Measurements from ENCODE around the gene HMX1. TPM values are rescaled to one million over a fixed set of nuclear protein-coding genes. Genes with fewer than 3 reads are reported as not detected.

The HMX1 gene
- not detected for total RNA-seq
- long read RNA-seq = 0 reads

GRCh38 chr4:8871417-8872401 is at the start of gene HMX1:
Gene HMX1, minus strand, starts transcription at chr4:8871839. Its CDS starts 225 bp downstream, at chr4:8871614.
- Histone ChIP-seq H3K9me3 (no peaks in the 10 kb centered on the region), H3K27ac (no peak within 1 kb of the TSS), H3K27me3 (peaks cover 7 to 17% of the 10 kb centered on the region in 2 donors), H3K4me3 (no peak within 1 kb of the TSS), H3K4me1 (no peaks in the 10 kb centered on the region), H3K36me3 (no peaks in the 10 kb centered on the region)
- intact Hi-C loops (cut with DNase I) = no loop called here
- TF ChIP-seq POLR2A (IDR thresholded peaks at IDR 0.05) (no peak), CTCF (IDR thresholded peaks at IDR 0.05) (no peak)
- DNase-seq = no peak
- WGBS (ENCODE audit: insufficient coverage, low coverage, low lambda C conversion rate, missing lambda C conversion rate) = 0% methylated on average over 3 of the region's 134 CpGs
- ATAC-seq = peak in 1 of 4 donors; percentile 48

- intact Hi-C loops (cut with DNase I) = no loop called here
- DNase-seq = peak in 1 of 3 donors; percentile 32
- Histone ChIP-seq H3K9me3 (no peaks in the 10 kb centered on the region), H3K27ac (no peak overlapping the region), H3K4me3 (no peak overlapping the region), H3K27me3 (no peaks in the 10 kb centered on the region), H3K36me3 (no peaks in the 10 kb centered on the region), H3K4me1 (no peaks in the 10 kb centered on the region)
- ATAC-seq = no peak
- TF ChIP-seq POLR2A (IDR thresholded peaks at IDR 0.05) (no peak), CTCF (IDR thresholded peaks at IDR 0.05) (no peak)
- WGBS (ENCODE audit: insufficient coverage, low coverage, low lambda C conversion rate, missing lambda C conversion rate) = 75% methylated on average over 1 of the region's 10 CpGs
Observed at GRCh38 chr4:8920969-8921368, 49.3 kb upstream of the HMX1 start.

DNA sequence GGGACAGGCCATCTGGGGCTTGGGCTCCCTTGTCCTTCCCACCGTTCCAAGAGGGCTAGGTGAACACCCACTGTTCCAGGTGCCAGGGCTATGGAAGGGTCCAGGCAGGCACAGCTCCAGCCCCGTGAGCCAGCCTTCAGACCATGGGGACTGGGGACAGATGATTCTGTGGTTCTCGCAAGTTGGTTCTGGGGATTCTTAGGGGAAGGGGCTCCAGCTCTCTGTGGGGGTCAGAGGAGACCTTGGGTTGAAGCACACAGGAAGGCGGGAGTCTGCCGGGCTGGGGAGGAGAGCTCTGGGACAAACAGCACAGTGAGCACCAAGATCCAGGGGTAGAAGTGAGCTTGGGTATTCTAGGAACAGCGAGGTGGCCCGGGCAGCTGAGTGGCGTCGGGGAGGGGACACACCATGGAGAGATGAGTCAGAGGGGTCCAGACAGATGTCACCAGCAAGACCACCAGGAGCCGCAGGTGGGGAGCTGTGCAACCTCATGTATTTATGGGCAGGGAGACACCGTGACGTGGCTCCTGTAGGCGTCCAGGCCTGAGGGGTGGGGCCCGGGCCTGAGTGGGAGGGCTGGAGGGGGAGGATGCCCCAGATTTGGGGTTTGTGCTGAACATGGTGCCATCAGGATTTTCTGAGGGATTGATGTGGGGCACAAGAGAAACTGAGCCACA is 48.8 kb upstream of the HMX1 start:
- H3K27me3 ChIP-seq = no peaks in the 10 kb centered on the region
- no peak overlapping the region for H3K27ac ChIP-seq
- no peak overlapping the region for H3K4me3 ChIP-seq
- intact Hi-C loops (cut with DNase I) = no loop called here
- WGBS (ENCODE audit: insufficient coverage, low coverage, low lambda C conversion rate, missing lambda C conversion rate) = 77% methylated on average over 5 of the region's 14 CpGs
- no peaks in the 10 kb centered on the region for H3K36me3 ChIP-seq
- no peak for ATAC-seq
- no peaks in the 10 kb centered on the region for H3K9me3 ChIP-seq
- peak in 1 of 3 donors; percentile 17 for DNase-seq
- no peak for TF ChIP-seq POLR2A (IDR thresholded peaks at IDR 0.05)
- no peak for TF ChIP-seq CTCF (IDR thresholded peaks at IDR 0.05)
- H3K4me1 ChIP-seq = no peaks in the 10 kb centered on the region

- Histone ChIP-seq H3K4me1 (no peaks in the 10 kb centered on the region), H3K4me3 (no peak overlapping the region), H3K27me3 (no peaks in the 10 kb centered on the region), H3K27ac (no peak overlapping the region), H3K36me3 (no peaks in the 10 kb centered on the region), H3K9me3 (no peaks in the 10 kb centered on the region)
- 46% methylated on average over 5 of the region's 16 CpGs for WGBS (ENCODE audit: insufficient coverage, low coverage, low lambda C conversion rate, missing lambda C conversion rate)
- TF ChIP-seq POLR2A (IDR thresholded peaks at IDR 0.05) (no peak), CTCF (IDR thresholded peaks at IDR 0.05) (no peak)
- ATAC-seq (no peak), DNase-seq (peak in 1 of 3 donors; percentile 24)
- intact Hi-C loops (cut with DNase I) = loop anchor here (10.0 kb wide), 1 partner anchor 315 kb away; no protein-coding TSS in a partner anchor
Observed at GRCh38 chr4:8919651-8920288, 48.1 kb upstream of the HMX1 start.
